Stimulated activated naive CD8-positive, alpha-beta T cell treated with anti-CD3 and anti-CD28 coated beads, Interleukin-15, Interleukin-2, amounts not matched to agents 100 ng/mL and 50 ng/mL, for 24 hours (primary cell): ENCODE data around the gene ANGPTL4.

ENCODE experiments used
- H3K27ac Mint-ChIP-seq: one replicate; pipeline ENCODE4 v1.8.0; 2021; ENCODE audit warnings: mild to moderate bottlenecking, mixed read lengths
- H3K27me3 Mint-ChIP-seq: one replicate; pipeline ENCODE4 v1.8.0; 2021; ENCODE audit warnings: mixed read lengths
- H3K36me3 Mint-ChIP-seq: one replicate; pipeline ENCODE4 v1.8.0; 2021; ENCODE audit warnings: low read depth, mixed read lengths
- H3K4me1 Mint-ChIP-seq: one replicate; pipeline ENCODE4 v1.8.0; 2021; ENCODE audit warnings: low read depth, mixed read lengths
- H3K4me3 Mint-ChIP-seq: one replicate; pipeline ENCODE4 v1.8.0; 2021; ENCODE audit warnings: mild to moderate bottlenecking, mixed read lengths
- H3K9me3 Mint-ChIP-seq: one replicate; pipeline ENCODE4 v1.8.0; 2021; ENCODE audit warnings: mixed read lengths

The ANGPTL4 gene

GRCh38 chr19:8387688-8388611, 24.0 kb downstream of the ANGPTL4 start:
- no peaks in the 10 kb centered on the region for H3K9me3 Mint-ChIP-seq
- H3K27me3 Mint-ChIP-seq, result no peaks in the 10 kb centered on the region
- H3K4me1 Mint-ChIP-seq, result peaks cover 35% of the 10 kb centered on the region
- peaks cover 13% of the 10 kb centered on the region for H3K36me3 Mint-ChIP-seq
- H3K27ac Mint-ChIP-seq, result no peak overlapping the region
- H3K4me3 Mint-ChIP-seq, result no peak overlapping the region

- Mint-ChIP-seq H3K4me1 (peaks cover 37% of the 10 kb centered on the region), H3K4me3 (peak overlapping the region; percentile 23), H3K9me3 (no peaks in the 10 kb centered on the region), H3K36me3 (peaks cover 13% of the 10 kb centered on the region), H3K27ac (no peak overlapping the region), H3K27me3 (no peaks in the 10 kb centered on the region)
Observed at GRCh38 chr19:8388612-8388958, 24.6 kb downstream of the ANGPTL4 start.

- peak within 1 kb of the TSS; percentile 90 for H3K4me3 Mint-ChIP-seq
- H3K4me1 Mint-ChIP-seq, result peaks cover 33% of the 10 kb centered on the region
- peak within 1 kb of the TSS; percentile 93 for H3K27ac Mint-ChIP-seq
- H3K9me3 Mint-ChIP-seq, result no peaks in the 10 kb centered on the region
- no peaks in the 10 kb centered on the region for H3K27me3 Mint-ChIP-seq
- peaks cover 13% of the 10 kb centered on the region for H3K36me3 Mint-ChIP-seq
Observed at GRCh38 chr19:8389891-8390616, 26.1 kb downstream of the ANGPTL4 start, which contains the start of gene RAB11B. RAB11B (plus strand) TSS chr19:8390360; CDS start chr19:8390417, 57 bp downstream.

- Mint-ChIP-seq H3K36me3 (peaks cover 13% of the 10 kb centered on the region), H3K27me3 (no peaks in the 10 kb centered on the region), H3K9me3 (no peaks in the 10 kb centered on the region), H3K4me3 (peak overlapping the region; percentile 90), H3K27ac (peak overlapping the region; percentile 58), H3K4me1 (peaks cover 33% of the 10 kb centered on the region)
Observed at GRCh38 chr19:8390617-8390981, 26.6 kb downstream of the ANGPTL4 start.

GRCh38 chr19:8391198-8392016, 27.5 kb downstream of the ANGPTL4 start:
- no peaks in the 10 kb centered on the region for H3K9me3 Mint-ChIP-seq
- H3K4me1 Mint-ChIP-seq, result peaks cover 39% of the 10 kb centered on the region
- H3K27ac Mint-ChIP-seq, result peak overlapping the region; percentile 73
- peaks cover 12% of the 10 kb centered on the region for H3K36me3 Mint-ChIP-seq
- peak overlapping the region; percentile 90 for H3K4me3 Mint-ChIP-seq
- no peaks in the 10 kb centered on the region for H3K27me3 Mint-ChIP-seq

GRCh38 chr19:8392017-8392591, 28.1 kb downstream of the ANGPTL4 start:
- peaks cover 5% of the 10 kb centered on the region for H3K36me3 Mint-ChIP-seq
- no peaks in the 10 kb centered on the region for H3K9me3 Mint-ChIP-seq
- H3K27ac Mint-ChIP-seq, result peak overlapping the region; percentile 73
- peak overlapping the region; percentile 36 for H3K4me3 Mint-ChIP-seq
- H3K4me1 Mint-ChIP-seq, result peaks cover 44% of the 10 kb centered on the region
- H3K27me3 Mint-ChIP-seq, result no peaks in the 10 kb centered on the region

- Mint-ChIP-seq H3K27me3 (no peaks in the 10 kb centered on the region), H3K4me1 (peaks cover 46% of the 10 kb centered on the region), H3K27ac (peak overlapping the region; percentile 76), H3K4me3 (no peak overlapping the region), H3K9me3 (no peaks in the 10 kb centered on the region), H3K36me3 (no peaks in the 10 kb centered on the region)
Observed at GRCh38 chr19:8393192-8393870, 29.4 kb downstream of the ANGPTL4 start.

- no peak overlapping the region for H3K4me3 Mint-ChIP-seq
- no peak overlapping the region for H3K27ac Mint-ChIP-seq
- H3K36me3 Mint-ChIP-seq, result no peaks in the 10 kb centered on the region
- H3K9me3 Mint-ChIP-seq, result no peaks in the 10 kb centered on the region
- peaks cover 46% of the 10 kb centered on the region for H3K4me1 Mint-ChIP-seq
- no peaks in the 10 kb centered on the region for H3K27me3 Mint-ChIP-seq
Observed at GRCh38 chr19:8393871-8394250, 29.9 kb downstream of the ANGPTL4 start.

- no peak overlapping the region for H3K4me3 Mint-ChIP-seq
Observed at GRCh38 chr19:8395621-8396082, 31.7 kb downstream of the ANGPTL4 start.

GRCh38 chr19:8396185-8396562, 32.2 kb downstream of the ANGPTL4 start:
- Mint-ChIP-seq H3K27me3 (no peaks in the 10 kb centered on the region), H3K36me3 (no peaks in the 10 kb centered on the region), H3K4me1 (peaks cover 36% of the 10 kb centered on the region), H3K4me3 (no peak overlapping the region), H3K9me3 (no peaks in the 10 kb centered on the region), H3K27ac (no peak overlapping the region)

More at GRCh38 chr19:8395621-8396082, 31.7 kb downstream of the ANGPTL4 start:
- Mint-ChIP-seq H3K4me1 (peaks cover 39% of the 10 kb centered on the region), H3K36me3 (no peaks in the 10 kb centered on the region), H3K27me3 (no peaks in the 10 kb centered on the region), H3K27ac (no peak overlapping the region), H3K9me3 (no peaks in the 10 kb centered on the region)

- Mint-ChIP-seq H3K4me3 (no peak overlapping the region), H3K9me3 (no peaks in the 10 kb centered on the region), H3K36me3 (no peaks in the 10 kb centered on the region), H3K27ac (peak overlapping the region; percentile 21), H3K4me1 (peaks cover 34% of the 10 kb centered on the region), H3K27me3 (no peaks in the 10 kb centered on the region)
Observed at GRCh38 chr19:8396563-8397203, 32.7 kb downstream of the ANGPTL4 start.

GRCh38 chr19:8397271-8397670, 33.3 kb downstream of the ANGPTL4 start:
- no peaks in the 10 kb centered on the region for H3K36me3 Mint-ChIP-seq
- H3K4me3 Mint-ChIP-seq, result no peak overlapping the region
- no peaks in the 10 kb centered on the region for H3K27me3 Mint-ChIP-seq
- H3K9me3 Mint-ChIP-seq, result no peaks in the 10 kb centered on the region
- H3K27ac Mint-ChIP-seq, result peak overlapping the region; percentile 71
- peaks cover 28% of the 10 kb centered on the region for H3K4me1 Mint-ChIP-seq

GRCh38 chr19:8397746-8398310, 33.9 kb downstream of the ANGPTL4 start:
- Mint-ChIP-seq H3K27ac (no peak overlapping the region), H3K27me3 (no peaks in the 10 kb centered on the region), H3K36me3 (no peaks in the 10 kb centered on the region), H3K9me3 (no peaks in the 10 kb centered on the region), H3K4me3 (no peak overlapping the region), H3K4me1 (peaks cover 23% of the 10 kb centered on the region)
